ENCODE measurements around the gene EPHB3. TPM values are rescaled to one million over a fixed set of nuclear protein-coding genes. Genes with fewer than 3 reads are reported as not detected.
"Not testable (repeated sequence)": the region's sequence is repeated elsewhere in the genome, so short reads cannot be mapped to it uniquely, and the experiment has no call there.

The EPHB3 gene
- total RNA-seq, 2 experiments from 2014 or later: 0.12 to 0.22 TPM

DNA sequence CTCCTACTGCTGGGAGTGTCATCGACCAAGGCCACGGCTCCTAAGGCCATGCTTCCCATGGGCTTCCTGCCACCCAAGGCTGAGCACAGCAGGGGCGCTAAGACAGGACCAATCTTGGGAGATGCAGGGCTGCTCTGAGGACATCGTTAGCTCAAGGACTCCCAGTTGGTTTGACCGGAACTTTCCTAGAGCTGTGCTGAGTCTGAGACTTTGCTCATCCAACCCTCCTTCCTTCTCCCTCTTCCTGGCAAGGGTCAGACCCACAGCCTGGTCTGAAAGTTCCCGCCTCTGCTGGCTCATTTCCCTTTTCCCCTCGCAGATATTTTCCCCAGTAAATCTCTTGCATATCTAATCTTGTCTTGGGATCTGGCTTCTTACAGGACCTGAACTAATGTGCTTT lies 57.2 kb downstream of the EPHB3 start:
- H3K36me3 Mint-ChIP-seq (ENCODE audit: low read depth): no peaks in the 10 kb centered on the region
- ChIA-PET POLR2A (no interaction called here), CTCF (interaction anchor here (1.1 kb wide), 1 partner anchor 42 kb away, joined by 3 read pairs; no protein-coding TSS in a partner anchor)

DNA sequence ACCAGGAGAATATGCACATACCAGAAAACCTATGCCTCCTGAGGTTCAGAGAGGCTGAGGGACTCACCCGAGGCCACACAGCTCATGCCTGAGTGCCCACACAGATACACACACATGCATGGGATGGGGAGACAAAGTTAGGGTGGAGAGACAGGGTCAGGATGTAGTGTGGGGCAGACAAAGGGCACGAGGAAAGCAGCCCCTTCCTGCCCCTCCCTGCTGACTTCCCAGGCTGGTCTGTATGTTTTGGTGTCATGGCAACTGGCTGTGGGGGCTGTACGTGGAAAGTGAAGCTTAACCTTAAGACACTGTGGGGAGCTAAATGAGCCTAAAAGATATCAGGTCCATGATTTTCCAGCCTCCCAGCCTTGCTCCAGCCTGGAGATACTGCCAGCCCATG lies 57.8 kb downstream of the EPHB3 start:
- no peak overlapping the region for H3K4me3 Mint-ChIP-seq
- peak overlapping the region; percentile 37 for H3K27ac Mint-ChIP-seq
- H3K4me1 Mint-ChIP-seq: peaks cover 12% of the 10 kb centered on the region
- CTCF ChIA-PET: interaction anchor here (1.1 to 1.5 kb wide), 4 partner anchors 10 to 75 kb away, joined by 3 to 4 read pairs (median 3); no protein-coding TSS in a partner anchor
- no peaks in the 10 kb centered on the region for H3K36me3 Mint-ChIP-seq (ENCODE audit: low read depth)
- H3K9me3 Mint-ChIP-seq: no peaks in the 10 kb centered on the region
- peaks cover 22% of the 10 kb centered on the region for H3K27me3 Mint-ChIP-seq
- POLR2A ChIA-PET: interaction anchor here (0.8 kb wide), 1 partner anchor 63 kb away, joined by 4 read pairs; no protein-coding TSS in a partner anchor
- no peak for DNase-seq

More for the DNA sequence above, 57.2 kb downstream of the EPHB3 start:
- peak overlapping the region; percentile 37 for H3K27ac Mint-ChIP-seq
- H3K27me3 Mint-ChIP-seq: peaks cover 22% of the 10 kb centered on the region
- no peak for DNase-seq
- H3K4me3 Mint-ChIP-seq: no peak overlapping the region
- H3K9me3 Mint-ChIP-seq: no peaks in the 10 kb centered on the region
- peaks cover 12% of the 10 kb centered on the region for H3K4me1 Mint-ChIP-seq

DNA sequence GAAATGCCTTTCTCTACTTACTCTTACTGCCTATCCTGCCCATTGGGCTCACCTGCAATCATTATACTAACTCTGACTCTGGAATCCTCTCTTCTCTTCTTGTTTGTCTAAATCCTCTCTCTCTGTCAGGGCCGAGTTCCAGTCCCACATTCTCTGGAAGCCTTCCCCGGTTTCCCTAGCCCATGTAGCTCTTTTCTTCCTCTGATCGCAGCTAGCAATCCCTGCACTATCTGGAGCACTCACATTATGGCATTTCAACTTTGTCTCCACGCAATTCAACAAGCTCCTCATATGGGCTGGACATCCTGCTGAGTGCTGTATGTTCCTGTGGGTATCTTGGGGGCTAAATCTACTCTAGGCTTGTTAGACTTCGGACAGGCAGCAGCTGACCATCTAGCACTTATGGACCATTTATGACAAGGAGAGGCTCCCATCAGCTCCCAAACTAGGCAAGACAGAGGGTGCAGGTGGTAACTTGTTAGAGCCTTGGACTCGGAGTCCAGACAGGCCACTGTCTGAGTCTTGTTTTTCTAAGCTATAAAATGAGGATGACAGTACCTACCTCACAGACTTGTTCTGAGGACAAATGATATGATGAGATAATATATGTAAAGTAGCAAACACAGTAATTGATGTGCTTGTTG lies 58.3 kb downstream of the EPHB3 start:
- DNase-seq: no peak
- H3K9me3 Mint-ChIP-seq: no peaks in the 10 kb centered on the region
- ChIA-PET POLR2A (interaction anchor here (0.8 kb wide), 1 partner anchor 62 kb away, joined by 4 read pairs; no protein-coding TSS in a partner anchor), CTCF (interaction anchor here (1.1 to 1.5 kb wide), 3 partner anchors 9 to 74 kb away, joined by 3 to 4 read pairs (median 3); no protein-coding TSS in a partner anchor)
- no peaks in the 10 kb centered on the region for H3K36me3 Mint-ChIP-seq (ENCODE audit: low read depth)
- H3K4me3 Mint-ChIP-seq: no peak overlapping the region
- peaks cover 12% of the 10 kb centered on the region for H3K4me1 Mint-ChIP-seq
- peaks cover 17% of the 10 kb centered on the region for H3K27me3 Mint-ChIP-seq
- H3K27ac Mint-ChIP-seq: peak overlapping the region; percentile 31

DNA sequence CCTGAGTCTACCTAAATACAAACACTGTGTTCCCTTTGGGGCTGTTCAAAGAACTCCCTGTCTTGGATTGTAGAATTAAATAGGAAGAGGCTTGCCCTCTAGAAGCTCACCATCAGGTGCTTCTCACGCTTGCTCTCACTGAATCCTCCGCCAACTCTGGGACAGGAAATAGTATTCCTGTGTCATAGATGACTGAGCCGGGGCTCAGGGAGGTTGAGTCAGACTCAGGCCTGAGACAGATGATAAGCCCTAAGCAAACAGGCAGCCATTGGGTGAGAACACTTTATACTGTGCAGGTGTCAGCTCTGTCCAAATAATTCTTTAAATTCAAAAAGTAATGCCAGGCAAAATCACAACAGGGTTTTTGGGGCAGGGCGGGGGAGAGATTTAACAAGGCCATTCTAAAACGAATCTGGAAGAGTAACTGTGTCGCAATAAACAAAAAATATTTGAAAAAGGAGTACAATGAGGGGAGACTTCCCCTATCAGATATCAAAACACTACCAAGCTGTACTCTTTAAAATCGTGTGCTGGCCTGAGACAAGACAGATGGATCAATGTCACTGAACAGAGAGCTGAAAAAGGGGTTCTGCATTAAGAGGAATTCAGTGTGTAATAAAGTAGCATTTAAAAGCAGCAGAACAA lies 59.0 kb downstream of the EPHB3 start:
- no peaks in the 10 kb centered on the region for H3K36me3 Mint-ChIP-seq (ENCODE audit: low read depth)
- H3K4me1 Mint-ChIP-seq: peaks cover 12% of the 10 kb centered on the region
- H3K27ac Mint-ChIP-seq: no peak overlapping the region
- no peaks in the 10 kb centered on the region for H3K9me3 Mint-ChIP-seq
- H3K4me3 Mint-ChIP-seq: no peak overlapping the region
- DNase-seq: no peak
- ChIA-PET CTCF (interaction anchor here (1.1 to 1.5 kb wide), 3 partner anchors 9 to 74 kb away, joined by 3 to 4 read pairs (median 3); no protein-coding TSS in a partner anchor), POLR2A (no interaction called here)
- peaks cover 14% of the 10 kb centered on the region for H3K27me3 Mint-ChIP-seq

DNA sequence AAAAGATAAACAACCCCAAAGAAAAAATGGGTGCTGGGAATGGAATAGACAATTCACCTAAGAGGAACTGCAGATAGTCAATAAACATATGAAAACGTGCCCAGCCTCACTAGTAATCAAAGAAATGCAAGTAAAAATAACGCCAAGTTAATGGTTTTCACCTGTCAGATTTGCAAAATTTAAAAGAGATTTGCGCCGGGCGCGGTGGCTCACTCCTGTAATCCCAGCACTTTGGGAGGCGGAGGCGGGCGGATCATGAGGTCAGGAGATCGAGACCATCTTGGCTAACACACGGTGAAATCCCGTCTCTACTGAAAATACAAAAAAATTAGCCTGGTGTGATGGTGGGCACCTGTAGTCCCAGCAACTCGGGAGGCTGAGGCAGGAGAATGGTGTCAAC lies 60.6 kb downstream of the EPHB3 start:
- POLR2A ChIA-PET; DNase-seq; H3K27me3 Mint-ChIP-seq; H3K36me3 Mint-ChIP-seq (ENCODE audit: low read depth); H3K27ac Mint-ChIP-seq; CTCF ChIA-PET; H3K4me3 Mint-ChIP-seq; H3K9me3 Mint-ChIP-seq: not testable (repeated sequence)
- peaks cover 12% of the 10 kb centered on the region for H3K4me1 Mint-ChIP-seq

DNA sequence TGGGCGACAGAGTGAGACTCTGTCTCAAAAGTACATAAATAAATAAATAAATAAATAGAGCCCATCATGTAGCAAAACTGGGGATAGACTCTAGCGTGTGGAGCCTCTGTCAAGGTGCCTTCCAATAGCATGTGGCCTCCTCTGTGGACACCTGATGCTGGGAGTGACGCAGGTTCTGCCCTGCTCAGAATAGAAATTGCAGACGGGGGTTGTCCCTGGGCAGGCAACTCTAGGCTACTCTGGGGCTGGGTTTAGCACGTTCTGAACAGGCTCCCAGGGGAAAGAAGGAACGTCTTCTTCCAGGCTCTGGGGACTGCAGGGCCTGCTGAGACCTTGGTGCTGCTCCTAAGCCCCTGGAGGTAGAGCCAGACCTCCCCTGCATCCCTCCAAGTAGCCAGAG lies 65.3 kb downstream of the EPHB3 start:
- Mint-ChIP-seq H3K4me3 (no peak overlapping the region), H3K27me3 (peaks cover 3% of the 10 kb centered on the region), H3K9me3 (no peaks in the 10 kb centered on the region), H3K36me3 (ENCODE audit: low read depth) (no peaks in the 10 kb centered on the region), H3K27ac (no peak overlapping the region), H3K4me1 (no peaks in the 10 kb centered on the region)
- POLR2A ChIA-PET: no interaction called here
- no peak for DNase-seq
- CTCF ChIA-PET: no interaction called here

DNA sequence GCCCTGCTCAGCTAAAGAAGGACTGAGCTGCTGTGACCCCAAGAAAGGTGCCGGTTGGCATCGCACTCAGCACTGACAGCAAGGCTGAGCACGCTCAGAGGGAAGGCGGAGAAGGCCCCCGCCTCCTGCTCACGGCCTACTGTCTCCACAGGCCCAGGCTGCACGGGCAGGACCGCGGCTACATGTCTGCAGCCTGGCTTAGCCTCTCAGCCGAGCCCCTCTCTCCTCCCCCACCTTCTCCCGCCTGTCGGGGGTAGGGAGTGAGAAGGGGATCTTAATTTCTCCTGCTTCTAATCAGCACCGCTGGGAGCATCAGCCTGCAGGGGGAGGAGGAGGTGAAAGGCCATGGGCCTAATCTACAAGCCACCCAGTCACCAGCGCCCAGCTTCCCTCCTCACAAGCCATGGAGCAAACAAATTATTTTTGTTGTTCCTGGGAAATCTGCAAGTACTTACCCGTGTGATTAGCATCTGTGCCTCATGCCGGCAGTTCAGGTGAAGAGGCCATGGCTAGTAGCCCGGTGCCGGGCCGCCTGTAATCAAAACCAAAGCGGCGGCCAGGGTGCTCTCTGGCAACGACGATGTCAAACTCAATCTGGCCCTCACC lies 68.1 kb downstream of the EPHB3 start:
- ChIA-PET CTCF (interaction anchor here (1.0 to 1.1 kb wide), 2 partner anchors 10 to 26 kb away, joined by 4 read pairs; no protein-coding TSS in a partner anchor), POLR2A (no interaction called here)
- no peaks in the 10 kb centered on the region for H3K9me3 Mint-ChIP-seq
- H3K4me1 Mint-ChIP-seq: no peaks in the 10 kb centered on the region
- DNase-seq: no peak
- H3K4me3 Mint-ChIP-seq: no peak overlapping the region
- no peaks in the 10 kb centered on the region for H3K36me3 Mint-ChIP-seq (ENCODE audit: low read depth)
- H3K27ac Mint-ChIP-seq: no peak overlapping the region
- H3K27me3 Mint-ChIP-seq: peaks cover 3% of the 10 kb centered on the region

DNA sequence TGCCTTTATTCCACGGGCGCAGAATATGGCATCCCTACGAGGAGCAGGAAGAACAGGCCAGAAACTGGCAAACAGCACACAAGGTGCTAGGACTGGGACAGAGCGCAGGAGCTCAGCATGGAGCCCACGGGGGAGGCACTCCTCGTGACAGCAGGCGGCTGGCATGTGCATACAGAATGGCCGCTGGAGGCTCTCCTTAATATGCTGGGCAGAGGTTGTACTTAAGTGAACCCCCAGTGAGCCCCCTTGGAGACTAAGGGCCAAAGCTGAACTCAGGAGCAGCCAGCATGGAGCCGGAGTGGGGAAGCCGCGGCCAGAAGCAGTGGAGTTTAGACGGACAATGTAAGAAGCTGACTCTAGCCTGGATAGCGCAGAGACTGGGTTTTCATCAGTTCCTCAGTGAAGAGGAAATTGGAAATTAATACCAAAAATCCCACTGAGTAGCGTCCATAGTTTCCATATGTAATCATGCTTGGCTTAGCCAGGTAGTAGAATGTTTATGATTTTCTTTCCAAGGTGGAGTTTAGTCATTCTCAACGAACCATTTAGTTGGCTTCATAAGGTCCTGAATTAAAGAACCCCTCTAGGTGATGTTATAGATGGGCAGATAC lies 69.4 kb downstream of the EPHB3 start:
- POLR2A ChIA-PET: no interaction called here
- no peak for DNase-seq
- no peaks in the 10 kb centered on the region for H3K9me3 Mint-ChIP-seq
- H3K36me3 Mint-ChIP-seq (ENCODE audit: low read depth): no peaks in the 10 kb centered on the region
- H3K4me3 Mint-ChIP-seq: no peak overlapping the region
- CTCF ChIA-PET: no interaction called here
- H3K27me3 Mint-ChIP-seq: peaks cover 4% of the 10 kb centered on the region
- H3K4me1 Mint-ChIP-seq: peaks cover 5% of the 10 kb centered on the region
- H3K27ac Mint-ChIP-seq: no peak overlapping the region

DNA sequence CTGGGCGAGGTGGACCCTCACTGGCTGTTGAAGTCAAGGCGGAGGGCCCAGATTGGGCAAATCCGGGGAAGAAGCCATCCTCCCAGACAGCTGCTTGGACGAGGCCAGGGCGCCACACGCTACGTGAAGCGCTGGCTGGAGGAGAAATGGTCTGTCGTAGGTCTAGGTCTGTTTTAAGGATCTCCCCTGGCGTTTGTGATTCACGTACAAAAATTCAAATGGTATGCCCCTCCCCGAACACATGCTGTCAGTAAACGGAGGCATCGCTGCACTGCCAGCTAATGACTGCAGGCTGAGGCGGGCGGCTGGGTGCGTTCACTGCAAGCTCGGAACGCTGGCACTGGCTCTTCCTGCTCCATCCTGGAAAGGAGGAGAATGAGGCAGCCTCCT lies 69.9 kb downstream of the EPHB3 start:
- Mint-ChIP-seq H3K27ac (no peak overlapping the region), H3K36me3 (ENCODE audit: low read depth) (no peaks in the 10 kb centered on the region), H3K4me3 (no peak overlapping the region), H3K9me3 (no peaks in the 10 kb centered on the region), H3K27me3 (peaks cover 4% of the 10 kb centered on the region), H3K4me1 (peaks cover 5% of the 10 kb centered on the region)
- ChIA-PET CTCF (no interaction called here), POLR2A (no interaction called here)
- DNase-seq: no peak

Other genes with a start within 250 kb of the EPHB3 start
- 100 to 1,000 TPM; 269 to 300 TPM for gene EIF4G1, start 247.2 kb upstream of the EPHB3 start, total RNA-seq
- gene FAM131A, start 224.2 kb upstream of the EPHB3 start, total RNA-seq: 1 to 10 TPM; 3.6 to 4.4 TPM
- gene CLCN2, start 200.2 kb upstream of the EPHB3 start, total RNA-seq: 1 to 10 TPM; 3.0 to 3.6 TPM
- 10 to 100 TPM; 74.4 to 79.9 TPM for gene POLR2H, start 200.1 kb upstream of the EPHB3 start, total RNA-seq
- gene THPO, start 183.6 kb upstream of the EPHB3 start, total RNA-seq: not detected
- gene CHRD, start 181.7 kb upstream of the EPHB3 start, total RNA-seq: not detected
- gene MAGEF1, start 150.3 kb downstream of the EPHB3 start, total RNA-seq: 1 to 10 TPM; 5.0 to 6.1 TPM